Measurements from ENCODE around the gene MMS22L. TPM values are rescaled to one million over a fixed set of nuclear protein-coding genes. Genes with fewer than 3 reads are reported as not detected.
A peak's percentile ranks its signal among the peaks of the same experiment; 100 is the strongest.

The MMS22L gene
- total and polyA plus RNA-seq, 2 of the 13 experiments (the other 11 are each of a cell fraction or from before 2014, with no cell fraction given), result 6.2 to 32.9 TPM

GRCh38 chr6:97282726-97283617, at the start of gene MMS22L (continued):
- peak; percentile 86 for TF ChIP-seq SNAPC4 (CRISPR knock-in tag; IDR thresholded peaks at IDR 0.05)
- TF ChIP-seq ZBTB46 (CRISPR knock-in tag; IDR thresholded peaks at IDR 0.05; ENCODE audit: borderline replicate concordance), result no peak
- TF ChIP-seq ZNF281 (CRISPR knock-in tag; IDR thresholded peaks at IDR 0.05; ENCODE audit: borderline replicate concordance), result no peak
- 0 out of 2 replicates have a peak, but pooled peaks have one; percentile 42 for TF ChIP-seq SMYD3 (CRISPR knock-in tag; IDR thresholded peaks at IDR 0.05)
- no peak for TF ChIP-seq ZNF782 (CRISPR knock-in tag; IDR thresholded peaks at IDR 0.05; ENCODE audit: borderline replicate concordance)
- TF ChIP-seq MXI1 (IDR thresholded peaks at IDR 0.05; ENCODE audit: borderline replicate concordance, low read depth, low read length), result peak; percentile 89
- peak; percentile 49; the same call in 1 of the 2 replicates for TF ChIP-seq NR2C2 (CRISPR knock-in tag; IDR thresholded peaks at IDR 0.05; ENCODE audit: borderline replicate concordance)
- TF ChIP-seq ZNF496 (CRISPR knock-in tag; IDR thresholded peaks at IDR 0.05; ENCODE audit: insufficient replicate concordance), result no peak
- TF ChIP-seq ZNF570 (CRISPR knock-in tag; IDR thresholded peaks at IDR 0.05; ENCODE audit: borderline replicate concordance), result 0 out of 2 replicates have a peak, but pooled peaks have one; percentile 65
- TF ChIP-seq IRX3 (CRISPR knock-in tag; IDR thresholded peaks at IDR 0.05; ENCODE audit: borderline replicate concordance, low read depth), result peak; percentile 40; the same call in 1 of the 2 replicates
- no peak for TF ChIP-seq PRDM4 (CRISPR knock-in tag; IDR thresholded peaks at IDR 0.05; ENCODE audit: borderline replicate concordance)

All from HepG2 (cell line).